HEK293 (cell line): Measurements from ENCODE around the gene R3HDM2.

Experiments used
- CTCF ChIA-PET: fragments of 350-600 bp; formaldehyde crosslinking; extraction: SDS; loops from one replicate; lab custom pipeline; 2021; ENCODE audit warnings: antibody characterized with exemption; lab: Yijun Ruan, JAX
- POLR2A ChIA-PET: fragments of 300-600 bp; formaldehyde crosslinking; extraction: SDS; loops from one replicate; lab custom pipeline; 2020; ENCODE audit warnings: antibody characterized with exemption, inconsistent platforms; lab: Yijun Ruan, JAX
- H3K27ac ChIP-seq: fragments of 200-500 bp; sonication (Bioruptor generic); 2 replicates; pipeline ENCODE4 v1.5.1; 2014; ENCODE audit warnings: low read depth, low read length, control low read depth, inconsistent platforms; ENCODE audit errors: extremely low read depth
- H3K36me3 ChIP-seq, 2 experiments: fragments of 200-500 bp in 1 of 2; sonication (Bioruptor generic) in 1 of 2; 1 replicate in 1 of 2; 2 replicates in 1 of 2; pipeline ENCODE4 v1.5.1; 2014 to 2017; ENCODE audit warnings: inconsistent platforms in 2 of 2, low read length in 2 of 2; ENCODE audit not compliant: control insufficient read depth in 2 of 2, insufficient read depth in 1 of 2
- H3K4me1 ChIP-seq: fragments of 200-500 bp; sonication (Bioruptor generic); 2 replicates; pipeline ENCODE4 v1.5.1; 2014; ENCODE audit warnings: mild to moderate bottlenecking, low read length, inconsistent platforms; ENCODE audit not compliant: control insufficient read depth, insufficient read depth
- H3K4me3 ChIP-seq: 2 replicates; pipeline ENCODE4 v1.5.1; 2011; ENCODE audit warnings: low read depth, mild to moderate bottlenecking, control low read depth, low read length, moderate library complexity
- H3K9me3 ChIP-seq: fragments of 200-500 bp; sonication (Bioruptor generic); 2 replicates; pipeline ENCODE4 v1.5.1; 2014; ENCODE audit warnings: low read depth, low read length, inconsistent platforms; ENCODE audit not compliant: control insufficient read depth, insufficient read depth
- EGR2 ChIP-seq: fragments of 450-650 bp; formaldehyde crosslinking; IDR thresholded peaks from 2 replicates; pipeline ENCODE4 v1.5.1; 2016; ENCODE audit warnings: low read depth, missing biosample characterization, missing genetic modification characterization
- KLF10 ChIP-seq: fragments of 450-650 bp; IDR thresholded peaks from 2 replicates; pipeline ENCODE4 v1.5.1; 2018; ENCODE audit warnings: missing biosample characterization, mild to moderate bottlenecking, missing genetic modification characterization
- KLF8 ChIP-seq: fragments of 450-650 bp; formaldehyde crosslinking; IDR thresholded peaks from 2 replicates; pipeline ENCODE4 v1.5.1; 2016; ENCODE audit warnings: missing biosample characterization, missing genetic modification characterization
- OSR2 ChIP-seq: fragments of 450-650 bp; formaldehyde crosslinking; IDR thresholded peaks from 2 replicates; pipeline ENCODE4 v1.5.1; 2016; ENCODE audit warnings: missing biosample characterization, missing genetic modification characterization
- SP2 ChIP-seq: fragments of 450-650 bp; formaldehyde crosslinking; IDR thresholded peaks from 2 replicates; pipeline ENCODE4 v1.5.1; 2016; ENCODE audit warnings: missing biosample characterization, missing genetic modification characterization
- ZBTB44 ChIP-seq: fragments of 450-650 bp; IDR thresholded peaks from 2 replicates; pipeline ENCODE4 v1.5.1; 2018; ENCODE audit warnings: missing biosample characterization, mild to moderate bottlenecking, missing genetic modification characterization
- ZBTB8A ChIP-seq: fragments of 450-650 bp; formaldehyde crosslinking; IDR thresholded peaks from 2 replicates; pipeline ENCODE4 v1.5.1; 2016; ENCODE audit warnings: missing biosample characterization, missing genetic modification characterization
- ZFHX2 ChIP-seq: fragments of 450-650 bp; formaldehyde crosslinking; conservative IDR thresholded peaks from 2 replicates; pipeline ENCODE4 v1.5.1; 2016; ENCODE audit warnings: missing biosample characterization, missing genetic modification characterization
- ZNF10 ChIP-seq: fragments of 450-650 bp; formaldehyde crosslinking; IDR thresholded peaks from 2 replicates; pipeline ENCODE4 v1.5.1; 2017; ENCODE audit warnings: missing biosample characterization, missing genetic modification characterization
- ZNF121 ChIP-seq: fragments of 450-650 bp; formaldehyde crosslinking; IDR thresholded peaks from 2 replicates; pipeline ENCODE4 v1.5.1; 2016; ENCODE audit warnings: missing biosample characterization, missing genetic modification characterization
- ZNF169 ChIP-seq: fragments of 450-650 bp; formaldehyde crosslinking; IDR thresholded peaks from 2 replicates; pipeline ENCODE4 v1.5.1; 2016; ENCODE audit warnings: missing biosample characterization, missing genetic modification characterization
- ZNF354C ChIP-seq: fragments of 450-650 bp; formaldehyde crosslinking; IDR thresholded peaks from 2 replicates; pipeline ENCODE4 v1.5.1; 2016; ENCODE audit warnings: missing biosample characterization, missing genetic modification characterization, low read depth, borderline replicate concordance
- ZNF514 ChIP-seq: fragments of 450-650 bp; formaldehyde crosslinking; IDR thresholded peaks from 2 replicates; pipeline ENCODE4 v1.5.1; 2016; ENCODE audit warnings: missing biosample characterization, missing genetic modification characterization
- ZNF521 ChIP-seq: fragments of 450-650 bp; formaldehyde crosslinking; IDR thresholded peaks from 2 replicates; pipeline ENCODE4 v1.5.1; 2017; ENCODE audit warnings: missing biosample characterization, mild to moderate bottlenecking, missing genetic modification characterization
- ZNF544 ChIP-seq: fragments of 450-650 bp; formaldehyde crosslinking; IDR thresholded peaks from 2 replicates; pipeline ENCODE4 v1.5.0; 2017; ENCODE audit warnings: missing biosample characterization, missing genetic modification characterization
- ZNF548 ChIP-seq: fragments of 450-650 bp; formaldehyde crosslinking; IDR thresholded peaks from 2 replicates; pipeline ENCODE4 v1.5.1; 2016; ENCODE audit warnings: missing biosample characterization, missing genetic modification characterization
- ZNF639 ChIP-seq: fragments of 450-650 bp; formaldehyde crosslinking; IDR thresholded peaks from 2 replicates; pipeline ENCODE4 v1.5.1; 2016; ENCODE audit warnings: missing biosample characterization, missing genetic modification characterization
- ZSCAN30 ChIP-seq: fragments of 450-650 bp; IDR thresholded peaks from 2 replicates; pipeline ENCODE4 v1.5.1; 2018; ENCODE audit warnings: missing biosample characterization, mild to moderate bottlenecking, missing genetic modification characterization, moderate library complexity
- TF ChIP-seq, protein P1 (sequence below): IDR thresholded peaks from 2 replicates; pipeline ENCODE4 v1.6.1; 2011; ENCODE audit warnings: mild to moderate bottlenecking, low read depth, low read length, borderline replicate concordance
- TF ChIP-seq, protein P2 (sequence below): fragments of 450-650 bp; formaldehyde crosslinking; IDR thresholded peaks from 2 replicates; pipeline ENCODE4 v1.5.0; 2017; ENCODE audit warnings: missing biosample characterization, missing genetic modification characterization, borderline replicate concordance

The R3HDM2 gene

GRCh38 chr12:57225680-57226210 is 205.1 kb downstream of the R3HDM2 start:
- Histone ChIP-seq H3K4me1 (peaks cover 5% of the 10 kb centered on the region), H3K9me3 (no peaks in the 10 kb centered on the region), H3K27ac (no peak overlapping the region), H3K36me3 (peaks cover 0 to 1% of the 10 kb centered on the region in 2 experiments; a peak in 1 of 3 replicates)
- POLR2A ChIA-PET, result interaction anchor here (1.1 to 2.7 kb wide), 2 partner anchors 14 to 17 kb away, joined by 3 to 16 read pairs; no protein-coding TSS in a partner anchor
- CTCF ChIA-PET, result interaction anchor here (0.6 to 23.3 kb wide), 5 partner anchors 10 to 227 kb away, joined by 3 to 628 read pairs (median 6); partner anchors contain the start of gene NXPH4
- no peak for TF ChIP-seq KLF10 (tag by site-specific recombination)
- TF ChIP-seq ZBTB8A (tag by site-specific recombination), result peak; percentile 56; the same call in 1 of the 2 replicates
- TF ChIP-seq ZNF548, result no peak
- TF ChIP-seq, protein P1, sequence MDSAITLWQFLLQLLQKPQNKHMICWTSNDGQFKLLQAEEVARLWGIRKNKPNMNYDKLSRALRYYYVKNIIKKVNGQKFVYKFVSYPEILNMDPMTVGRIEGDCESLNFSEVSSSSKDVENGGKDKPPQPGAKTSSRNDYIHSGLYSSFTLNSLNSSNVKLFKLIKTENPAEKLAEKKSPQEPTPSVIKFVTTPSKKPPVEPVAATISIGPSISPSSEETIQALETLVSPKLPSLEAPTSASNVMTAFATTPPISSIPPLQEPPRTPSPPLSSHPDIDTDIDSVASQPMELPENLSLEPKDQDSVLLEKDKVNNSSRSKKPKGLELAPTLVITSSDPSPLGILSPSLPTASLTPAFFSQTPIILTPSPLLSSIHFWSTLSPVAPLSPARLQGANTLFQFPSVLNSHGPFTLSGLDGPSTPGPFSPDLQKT, result no peak
- 0 out of 2 replicates have a peak, but pooled peaks have one; percentile 11 for TF ChIP-seq EGR2 (tag by site-specific recombination)
- TF ChIP-seq ZNF354C (tag by site-specific recombination), result no peak
- TF ChIP-seq OSR2 (tag by site-specific recombination), result no peak
- TF ChIP-seq ZFHX2 (tag by site-specific recombination), result peak; percentile 38
- TF ChIP-seq ZNF514 (tag by site-specific recombination), result no peak
- TF ChIP-seq, protein P2, sequence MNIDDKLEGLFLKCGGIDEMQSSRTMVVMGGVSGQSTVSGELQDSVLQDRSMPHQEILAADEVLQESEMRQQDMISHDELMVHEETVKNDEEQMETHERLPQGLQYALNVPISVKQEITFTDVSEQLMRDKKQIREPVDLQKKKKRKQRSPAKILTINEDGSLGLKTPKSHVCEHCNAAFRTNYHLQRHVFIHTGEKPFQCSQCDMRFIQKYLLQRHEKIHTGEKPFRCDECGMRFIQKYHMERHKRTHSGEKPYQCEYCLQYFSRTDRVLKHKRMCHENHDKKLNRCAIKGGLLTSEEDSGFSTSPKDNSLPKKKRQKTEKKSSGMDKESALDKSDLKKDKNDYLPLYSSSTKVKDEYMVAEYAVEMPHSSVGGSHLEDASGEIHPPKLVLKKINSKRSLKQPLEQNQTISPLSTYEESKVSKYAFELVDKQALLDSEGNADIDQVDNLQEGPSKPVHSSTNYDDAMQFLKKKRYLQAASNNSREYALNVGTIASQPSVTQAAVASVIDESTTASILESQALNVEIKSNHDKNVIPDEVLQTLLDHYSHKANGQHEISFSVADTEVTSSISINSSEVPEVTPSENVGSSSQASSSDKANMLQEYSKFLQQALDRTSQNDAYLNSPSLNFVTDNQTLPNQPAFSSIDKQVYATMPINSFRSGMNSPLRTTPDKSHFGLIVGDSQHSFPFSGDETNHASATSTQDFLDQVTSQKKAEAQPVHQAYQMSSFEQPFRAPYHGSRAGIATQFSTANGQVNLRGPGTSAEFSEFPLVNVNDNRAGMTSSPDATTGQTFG, result no peak
- TF ChIP-seq SP2 (tag by site-specific recombination), result 0 out of 2 replicates have a peak, but pooled peaks have one; percentile 7
- TF ChIP-seq, all 188 proteins: peak for 4
- H3K4me3 ChIP-seq, result no peak overlapping the region

DNA sequence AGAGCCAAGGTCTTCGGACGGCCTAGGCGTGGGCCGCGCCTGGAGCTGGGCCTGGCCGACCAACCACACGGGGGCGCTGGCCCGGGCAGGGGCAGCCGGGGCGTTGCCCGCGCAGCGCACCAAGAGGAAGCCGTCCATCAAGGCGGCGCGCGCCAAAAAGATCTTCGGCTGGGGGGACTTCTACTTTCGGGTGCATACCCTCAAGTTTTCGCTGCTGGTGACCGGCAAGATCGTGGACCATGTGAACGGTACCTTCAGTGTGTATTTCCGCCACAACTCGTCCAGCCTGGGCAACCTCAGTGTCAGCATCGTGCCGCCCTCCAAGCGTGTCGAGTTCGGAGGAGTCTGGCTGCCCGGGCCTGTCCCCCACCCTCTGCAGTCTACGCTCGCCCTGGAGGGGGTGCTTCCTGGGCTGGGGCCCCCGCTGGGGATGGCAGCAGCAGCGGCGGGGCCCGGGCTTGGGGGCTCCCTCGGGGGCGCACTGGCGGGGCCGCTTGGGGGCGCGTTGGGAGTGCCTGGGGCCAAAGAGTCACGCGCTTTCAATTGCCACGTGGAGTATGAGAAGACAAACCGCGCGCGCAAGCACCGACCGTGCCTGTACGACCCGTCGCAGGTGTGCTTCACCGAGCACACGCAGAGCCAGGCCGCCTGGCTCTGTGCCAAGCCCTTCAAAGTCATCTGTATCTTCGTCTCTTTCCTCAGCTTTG is 205.7 kb downstream of the R3HDM2 start:
- Histone ChIP-seq H3K4me3 (no peak overlapping the region), H3K27ac (no peak overlapping the region), H3K9me3 (no peaks in the 10 kb centered on the region), H3K36me3 (no peaks in the 10 kb centered on the region), H3K4me1 (peaks cover 5% of the 10 kb centered on the region)
- TF ChIP-seq ZBTB44 (tag by site-specific recombination) (peak; percentile 85), ZNF10 (tag by site-specific recombination) (0 out of 2 replicates have a peak, but pooled peaks have one; percentile 25), ZNF639 (tag by site-specific recombination) (no peak), ZNF169 (tag by site-specific recombination) (no peak), ZNF121 (peak; percentile 88), ZSCAN30 (tag by site-specific recombination) (peak; percentile 30; the same call in 1 of the 2 replicates), ZNF521 (no peak), KLF8 (tag by site-specific recombination) (no peak), ZNF544 (peak; percentile 75; the same call in 1 of the 2 replicates)
- ChIA-PET CTCF (interaction anchor here (0.6 to 23.3 kb wide), 6 partner anchors 9 to 228 kb away, joined by 3 to 628 read pairs (median 6); partner anchors contain the start of gene NXPH4), POLR2A (interaction anchor here (1.1 to 2.7 kb wide), 2 partner anchors 15 to 18 kb away, joined by 3 to 16 read pairs; no protein-coding TSS in a partner anchor)
